ENCODE data around the gene FBP1.

FBP1 gene

GRCh38 chr9:94639061-94639998 is at the start of gene FBP1:
Gene FBP1 (minus strand): TSS chr9:94639518. CDS start chr9:94639310, 208 bp downstream.
- no peak within 1 kb of the TSS for H3K4me3 ChIP-seq (ENCODE audit: low read length, poor library complexity, severe bottlenecking)
- no peak within 1 kb of the TSS for H3K4me2 ChIP-seq (ENCODE audit: low read depth, low read length, poor library complexity, severe bottlenecking)
- no peaks in the 10 kb centered on the region for H3K36me3 ChIP-seq (ENCODE audit: insufficient read depth, low read length)
- H4K20me1 ChIP-seq (ENCODE audit: insufficient read depth, low read length, poor library complexity, severe bottlenecking), result no peaks in the 10 kb centered on the region
- no peaks in the 10 kb centered on the region for H3K9me3 ChIP-seq (ENCODE audit: insufficient read depth, low read depth, low read length)
- no peaks in the 10 kb centered on the region for H3F3A ChIP-seq (ENCODE audit: low read depth)
- H3K79me2 ChIP-seq (ENCODE audit: insufficient read depth, low read length), result no peaks in the 10 kb centered on the region
- H3K9me2 ChIP-seq (replicated peaks; ENCODE audit: low read depth, low read length), result no peaks in the 10 kb centered on the region
- no peak within 1 kb of the TSS for H3K9ac ChIP-seq (ENCODE audit: low read depth, low read length, poor library complexity, severe bottlenecking)
- H3K27me3 ChIP-seq (ENCODE audit: insufficient read depth, low read length, poor library complexity, severe bottlenecking), result no peaks in the 10 kb centered on the region
- H2AFZ ChIP-seq (ENCODE audit: low read length), result no peak within 1 kb of the TSS
- H3K4me1 ChIP-seq (ENCODE audit: insufficient read depth, low read length, poor library complexity, severe bottlenecking), result no peaks in the 10 kb centered on the region
- TF ChIP-seq EZH2phosphoT487 (IDR thresholded peaks at IDR 0.05; ENCODE audit: borderline replicate concordance) (no peak), CTCF (conservative IDR thresholded peaks at IDR 0.05; ENCODE audit: low read length) (no peak)

DNA sequence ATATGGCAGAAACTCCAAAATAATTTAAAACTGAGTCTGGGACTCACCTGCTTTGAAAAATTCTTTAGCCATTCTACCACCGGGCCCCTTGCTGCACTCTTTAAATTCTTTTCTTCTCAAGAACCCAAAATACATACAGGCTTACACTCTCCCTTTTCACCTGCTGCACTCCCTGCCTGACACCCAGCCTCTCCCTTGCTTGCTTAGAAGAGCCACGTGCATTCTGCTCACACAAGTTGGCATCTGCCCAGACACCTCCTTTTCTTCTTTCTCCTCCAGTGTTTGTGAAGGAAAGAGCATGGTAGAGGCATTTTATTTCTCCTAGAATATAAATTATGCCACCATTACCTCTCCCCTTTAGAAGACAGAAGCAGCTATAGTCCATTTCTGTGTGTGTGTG is 48.1 kb upstream of the FBP1 start:
- no peaks in the 10 kb centered on the region for H3K79me2 ChIP-seq (ENCODE audit: insufficient read depth, low read length)
- H3K9me3 ChIP-seq (ENCODE audit: insufficient read depth, low read depth, low read length), result no peaks in the 10 kb centered on the region
- no peaks in the 10 kb centered on the region for H3K9me2 ChIP-seq (replicated peaks; ENCODE audit: low read depth, low read length)
- no peaks in the 10 kb centered on the region for H3K27me3 ChIP-seq (ENCODE audit: insufficient read depth, low read length, poor library complexity, severe bottlenecking)
- H3K36me3 ChIP-seq (ENCODE audit: insufficient read depth, low read length), result no peaks in the 10 kb centered on the region
- H3F3A ChIP-seq (ENCODE audit: low read depth), result no peaks in the 10 kb centered on the region
- H4K20me1 ChIP-seq (ENCODE audit: insufficient read depth, low read length, poor library complexity, severe bottlenecking), result no peaks in the 10 kb centered on the region
- H3K4me1 ChIP-seq (ENCODE audit: insufficient read depth, low read length, poor library complexity, severe bottlenecking), result no peaks in the 10 kb centered on the region
- no peak overlapping the region for H3K9ac ChIP-seq (ENCODE audit: low read depth, low read length, poor library complexity, severe bottlenecking)
- no peak for TF ChIP-seq CTCF (conservative IDR thresholded peaks at IDR 0.05; ENCODE audit: low read length)
- no peak for TF ChIP-seq EZH2phosphoT487 (IDR thresholded peaks at IDR 0.05; ENCODE audit: borderline replicate concordance)
- H3K4me2 ChIP-seq (ENCODE audit: low read depth, low read length, poor library complexity, severe bottlenecking), result no peak overlapping the region
- H3K4me3 ChIP-seq (ENCODE audit: low read length, poor library complexity, severe bottlenecking), result no peak overlapping the region
- no peak overlapping the region for H2AFZ ChIP-seq (ENCODE audit: low read length)

GRCh38 chr9:94685359-94685758 is 46.0 kb upstream of the FBP1 start:
- Histone ChIP-seq H3K9me3 (ENCODE audit: insufficient read depth, low read depth, low read length) (no peaks in the 10 kb centered on the region), H2AFZ (ENCODE audit: low read length) (no peak overlapping the region), H3K4me2 (ENCODE audit: low read depth, low read length, poor library complexity, severe bottlenecking) (no peak overlapping the region), H3K4me3 (ENCODE audit: low read length, poor library complexity, severe bottlenecking) (no peak overlapping the region), H3K27me3 (ENCODE audit: insufficient read depth, low read length, poor library complexity, severe bottlenecking) (no peaks in the 10 kb centered on the region), H3F3A (ENCODE audit: low read depth) (no peaks in the 10 kb centered on the region), H3K36me3 (ENCODE audit: insufficient read depth, low read length) (no peaks in the 10 kb centered on the region), H3K9me2 (replicated peaks; ENCODE audit: low read depth, low read length) (no peaks in the 10 kb centered on the region), H4K20me1 (ENCODE audit: insufficient read depth, low read length, poor library complexity, severe bottlenecking) (no peaks in the 10 kb centered on the region), H3K4me1 (ENCODE audit: insufficient read depth, low read length, poor library complexity, severe bottlenecking) (no peaks in the 10 kb centered on the region), H3K9ac (ENCODE audit: low read depth, low read length, poor library complexity, severe bottlenecking) (no peak overlapping the region), H3K79me2 (ENCODE audit: insufficient read depth, low read length) (no peaks in the 10 kb centered on the region)
- TF ChIP-seq CTCF (conservative IDR thresholded peaks at IDR 0.05; ENCODE audit: low read length) (no peak), EZH2phosphoT487 (IDR thresholded peaks at IDR 0.05; ENCODE audit: borderline replicate concordance) (no peak)

All from Loucy (cell line).